K562 (cell line): ENCODE measurements around the gene IL1RAPL2. TPM values are rescaled to one million over a fixed set of nuclear protein-coding genes. Genes with fewer than 3 reads are reported as not detected.

ENCODE experiments used
- ATAC-seq: fragments of 200-7000 bp; cut with Tn5 transposase; 3 replicates; pipeline ENCODE4 v1.9.1; 2020; ENCODE audit warnings: moderate library complexity
- BruUV-seq: library from RNA; stranded (reverse); fragments of 400-500 nt; replicated peaks from 2 replicates; lab custom pipeline; 2021; lab: Mats Ljungman, UMichigan
- CTCF ChIA-PET: fragments of 300-600 bp; formaldehyde crosslinking; extraction: SDS; loops from one replicate; lab custom pipeline; 2021; ENCODE audit warnings: low intra/inter-chr PET ratio; lab: Yijun Ruan, JAX
- POLR2A ChIA-PET: fragments of 300-600, 350-650 bp; sonication (Branson Sonifier 250); formaldehyde crosslinking; extraction: SDS; loops from one replicate; lab custom pipeline; 2021; ENCODE audit warnings: antibody characterized with exemption, inconsistent platforms; lab: Yijun Ruan, JAX
- DNase-seq, 4 experiments: peaks; one replicate each; pipeline versions ENCODE4 v3.0.0 to v3.0.0-alpha.2; 2011 to 2018; ENCODE audit warnings: low spot score in 3 of 4, mixed read lengths in 3 of 4; ENCODE audit errors: extremely low read depth in 1 of 4
- FAIRE-seq: peaks from 2 replicates; lab custom pipeline; 2011; peaks lifted over from hg19 to GRCh38; lab: Jason Lieb, UNC
- H2AFZ ChIP-seq: 2 replicates; pipeline ENCODE4 v1.6.0; 2011; ENCODE audit warnings: low read depth, low read length, control low read depth, inconsistent platforms
- H3K27ac ChIP-seq: fragments of 200-600 bp; 3 replicates; pipeline ENCODE4 v1.8.0; 2011; ENCODE audit warnings: low read depth, mild to moderate bottlenecking, control low read depth, inconsistent platforms, low read length, moderate library complexity, mixed read lengths; ENCODE audit errors: extremely low read depth
- H3K27me3 ChIP-seq, 2 experiments: fragments of 300-600 bp in 1 of 2; 2 replicates in 1 of 2; 3 replicates in 1 of 2; pipeline versions ENCODE4 v1.6.0 to v1.8.0; 2011; ENCODE audit warnings: inconsistent platforms in 2 of 2, low read length in 2 of 2, mild to moderate bottlenecking in 1 of 2, mixed read lengths in 1 of 2, moderate library complexity in 1 of 2; ENCODE audit not compliant: control insufficient read depth in 2 of 2, insufficient read depth in 2 of 2
- H3K36me3 ChIP-seq: fragments of 300-600 bp; 3 replicates; pipeline ENCODE4 v1.8.0; 2011; ENCODE audit warnings: mild to moderate bottlenecking, low read length, inconsistent platforms; ENCODE audit not compliant: control insufficient read depth, insufficient read depth
- H3K4me1 ChIP-seq, 2 experiments: fragments of 200-600 bp in 1 of 2; replicated peaks in 1 of 2; 2 replicates in 1 of 2; 3 replicates in 1 of 2; pipeline versions ENCODE4 v1.5.1 to v1.8.0; 2011; ENCODE audit warnings: inconsistent platforms in 2 of 2, low read length in 2 of 2, mild to moderate bottlenecking in 1 of 2, mixed read lengths in 1 of 2, moderate library complexity in 1 of 2; ENCODE audit not compliant: control insufficient read depth in 2 of 2, insufficient read depth in 2 of 2
- H3K4me2 ChIP-seq: 2 replicates; pipeline ENCODE4 v1.6.1; 2011; ENCODE audit warnings: low read length, control low read depth, inconsistent platforms, mixed read lengths; ENCODE audit not compliant: insufficient read depth
- H3K4me3 ChIP-seq: fragments of 200-600 bp; sonication (generic), shearing (Covaris generic); 2 replicates; pipeline ENCODE4 v1.5.1; 2016; ENCODE audit warnings: control low read depth, inconsistent platforms
- H3K79me2 ChIP-seq: fragments of 200-600 bp; 3 replicates; pipeline ENCODE4 v1.8.0; 2011; ENCODE audit warnings: low read length, inconsistent platforms; ENCODE audit not compliant: control insufficient read depth, insufficient read depth
- H3K9ac ChIP-seq, 2 experiments: 2 replicates each; pipeline versions ENCODE4 v1.6.0 to v1.6.1; 2011; ENCODE audit warnings: low read depth in 2 of 2, low read length in 2 of 2, control low read depth in 1 of 2, inconsistent platforms in 1 of 2, mild to moderate bottlenecking in 1 of 2, mixed read lengths in 1 of 2; ENCODE audit not compliant: insufficient read depth in 1 of 2
- H3K9me1 ChIP-seq: one replicate; pipeline ENCODE4 v1.6.0; 2011; ENCODE audit warnings: inconsistent platforms, mild to moderate bottlenecking, low read length, moderate library complexity; ENCODE audit not compliant: control insufficient read depth, insufficient read depth
- H3K9me3 ChIP-seq: replicated peaks from 2 replicates; pipeline ENCODE4 v1.5.1; 2011; ENCODE audit warnings: low read depth, low read length, inconsistent platforms; ENCODE audit not compliant: control insufficient read depth, insufficient read depth
- H4K20me1 ChIP-seq: replicated peaks from 2 replicates; pipeline ENCODE4 v1.6.1; 2011; ENCODE audit warnings: low read length, inconsistent platforms, mixed read lengths; ENCODE audit not compliant: control insufficient read depth, insufficient read depth
- ARNT ChIP-seq, 2 experiments: fragments of 450-650 bp; IDR thresholded peaks; 2 replicates each; pipeline ENCODE4 v1.6.1; 2016; ENCODE audit warnings: mild to moderate bottlenecking in 1 of 2
- CBFA2T2 ChIP-seq: fragments of 450-650 bp; conservative IDR thresholded peaks from 2 replicates; pipeline ENCODE4 v1.6.1; 2017; ENCODE audit warnings: mild to moderate bottlenecking
- ELK3 ChIP-seq: fragments of 450-650 bp; formaldehyde crosslinking; IDR thresholded peaks from 2 replicates; pipeline ENCODE4 v1.4.0; 2020; ENCODE audit warnings: mild to moderate bottlenecking
- FOXJ3 ChIP-seq: sonication (generic); formaldehyde crosslinking; IDR thresholded peaks from 2 replicates; pipeline ENCODE4 v1.4.0; 2020; ENCODE audit warnings: mild to moderate bottlenecking, missing genetic modification reagents
- HEY1 ChIP-seq: fragments of 250-450 bp; sonication (Bioruptor Pico); IDR thresholded peaks from 2 replicates; pipeline ENCODE4 v1.5.0; 2020; ENCODE audit warnings: mild to moderate bottlenecking, moderate library complexity, borderline replicate concordance
- HNRNPUL1 ChIP-seq: fragments of 200-400 bp; formaldehyde crosslinking; IDR thresholded peaks from 2 replicates; pipeline ENCODE4 v1.6.1; 2017; ENCODE audit warnings: low read length
- MCM7 ChIP-seq, 2 experiments: fragments of 450-650 bp; IDR thresholded peaks; 2 replicates each; pipeline ENCODE4 v1.6.1; 2016 to 2018
- POLR2G ChIP-seq: fragments of 200-400 bp; formaldehyde crosslinking; IDR thresholded peaks from 2 replicates; pipeline ENCODE4 v1.6.1; 2017; ENCODE audit warnings: low read depth, mild to moderate bottlenecking, antibody characterized with exemption, low read length, moderate library complexity
- POLR2H ChIP-seq: IDR thresholded peaks from 2 replicates; pipeline ENCODE4 v1.6.1; 2016; ENCODE audit warnings: missing genetic modification characterization, low read depth, mild to moderate bottlenecking, control low read depth, missing compliant biosample characterization, moderate library complexity
- SAP30 ChIP-seq: fragments of 200-600 bp; sonication (generic); IDR thresholded peaks from 2 replicates; pipeline ENCODE4 v1.6.1; 2012; ENCODE audit warnings: borderline replicate concordance, low read depth, mild to moderate bottlenecking, moderate library complexity, low read length, control low read depth, inconsistent platforms; ENCODE audit not compliant: insufficient read depth, poor library complexity, severe bottlenecking
- SREBF1 ChIP-seq: fragments of 150-350 bp; IDR thresholded peaks from 2 replicates; pipeline ENCODE4 v1.6.1; 2014; ENCODE audit warnings: antibody characterized with exemption, low read depth, low read length, borderline replicate concordance
- TBP ChIP-seq: optimal IDR thresholded peaks from 2 replicates; pipeline ENCODE3; 2011; ENCODE audit warnings: low read depth, low read length, improper control_type of control experiment
- ZKSCAN1 ChIP-seq: fragments of 150-350 bp; IDR thresholded peaks from 2 replicates; pipeline ENCODE4 v1.6.1; 2016; ENCODE audit warnings: low read depth, low read length
- ZNF174 ChIP-seq: fragments of 250-450 bp; sonication (Bioruptor Pico); IDR thresholded peaks from 2 replicates; pipeline ENCODE4 v1.4.0; 2020; ENCODE audit warnings: mild to moderate bottlenecking
- ZNF780A ChIP-seq: fragments of 250-450 bp; sonication (Bioruptor Pico); IDR thresholded peaks from 2 replicates; pipeline ENCODE4 v1.5.0; 2021; ENCODE audit warnings: mild to moderate bottlenecking
- WGBS: fragments of 100-300 bp; shearing (Covaris generic); methylation state at CpG from one replicate; pipeline ENCODE4 v1.1.6; 2016; ENCODE audit warnings: low coverage, mixed read lengths; ENCODE audit not compliant: insufficient coverage; ENCODE audit errors: missing lambda C conversion rate; 5-methylcytosine and 5-hydroxymethylcytosine counted together
- in situ Hi-C: fragments of 300-500 bp; cut with MboI; formaldehyde crosslinking; loops from 4 replicates; pipeline ENCODE4 v1.15.0; 2018; ENCODE audit warnings: inconsistent platforms, mixed read lengths
- intact Hi-C: fragments of 100-400 bp; cut with micrococcal nuclease; formaldehyde crosslinking; loops from 2 replicates; pipeline ENCODE4 v1.14.2; 2022
- polyA plus RNA-seq, 8 experiments: library from polyadenylated mRNA; depleted of rRNA in 4 of 8; stranded (reverse) in 5 of 8; unstranded in 3 of 8; fragments of >200 nt; fragmentation: Nextera tagmentation in 2 of 8; fragmentation: Illumina TruSeq in 1 of 8; extraction: Ambion mirVana in 2 of 8; extraction: Trizol in 1 of 8; gene quantifications; 2 replicates each; pipeline versions ENCODE4 v1.2.1 to v1.2.3, GENCODE V29; 2011 to 2014; ENCODE audit warnings: inconsistent platforms in 1 of 8, missing spikeins in 1 of 8
- total RNA-seq, 7 experiments: library from RNA; depleted of rRNA in 6 of 7; stranded (reverse); fragments of >200 nt in 6 of 7; fragmentation: Illumina TruSeq in 2 of 7; extraction: Trizol in 2 of 7; gene quantifications; 2 replicates each; pipeline versions ENCODE4 v1.2.1 to v1.2.3, GENCODE V29; 2011 to 2021; ENCODE audit warnings: low replicate concordance in 1 of 7
- TF ChIP-seq, protein P1 (sequence below): fragments of 250-450 bp; sonication (Bioruptor Pico); IDR thresholded peaks from 2 replicates; pipeline ENCODE4 v1.8.0; 2021; ENCODE audit warnings: mild to moderate bottlenecking, moderate library complexity

Gene IL1RAPL2
- total and polyA plus RNA-seq, 9 of the 15 experiments (the other 6 are each of a cell fraction or from before 2014, with no cell fraction given) = not detected

DNA sequence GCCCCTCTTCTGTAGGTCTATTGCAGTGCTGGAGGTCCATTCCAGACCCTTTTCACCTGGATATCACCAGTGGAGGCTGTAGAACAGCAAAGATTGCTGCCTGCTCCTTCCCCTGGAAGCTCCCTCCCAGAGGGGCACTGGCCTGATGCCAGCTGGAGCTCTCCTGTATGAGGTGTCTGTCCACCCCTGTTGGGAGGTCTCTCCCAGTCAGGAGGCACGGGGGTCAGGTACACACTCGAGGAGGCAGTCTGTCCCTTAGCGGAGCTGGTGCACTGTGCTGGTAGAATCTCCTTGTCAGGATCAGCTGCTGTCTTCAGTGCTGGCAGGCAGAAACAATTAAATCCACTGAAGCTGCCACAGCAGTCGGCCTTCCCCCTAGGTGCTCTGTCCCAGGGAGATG is 276.6 kb downstream of the IL1RAPL2 start (continued):
- no peak for TF ChIP-seq ZNF780A (CRISPR knock-in tag)
- no peak for TF ChIP-seq ZKSCAN1
- TF ChIP-seq SREBF1 = no peak
- TF ChIP-seq SAP30 = no peak
- no peak for TF ChIP-seq ZNF174 (CRISPR knock-in tag)
- no peak for TF ChIP-seq TBP
- TF ChIP-seq, all 486 proteins: peak for 0

- no peak overlapping the region for H3K4me3 ChIP-seq
- intact Hi-C loops = no loop called here
- 0% methylated on average over 1 of the region's 1 CpG for WGBS
- ChIA-PET POLR2A (no interaction called here), CTCF (no interaction called here)
- DNase-seq (no peak), ATAC-seq (no peak), FAIRE-seq (no peak)
- in situ Hi-C loops = no loop called here
- no peaks in the 10 kb centered on the region for H3K27me3 ChIP-seq
- H3K9ac ChIP-seq = no peak overlapping the region
- H3K27ac ChIP-seq = no peak overlapping the region
- no TSS peak for BruUV-seq
- no peaks in the 10 kb centered on the region for H3K4me1 ChIP-seq
- H4K20me1 ChIP-seq = no peaks in the 10 kb centered on the region
- no peaks in the 10 kb centered on the region for H3K79me2 ChIP-seq
- no peak overlapping the region for H3K4me2 ChIP-seq
- H3K9me1 ChIP-seq = no peaks in the 10 kb centered on the region
- no peaks in the 10 kb centered on the region for H3K36me3 ChIP-seq
- no peak for TF ChIP-seq POLR2H (tag)
- TF ChIP-seq FOXJ3 = no peak
- no peak for TF ChIP-seq ARNT (IDR thresholded peaks at IDR 0.05)
- TF ChIP-seq, protein P1, sequence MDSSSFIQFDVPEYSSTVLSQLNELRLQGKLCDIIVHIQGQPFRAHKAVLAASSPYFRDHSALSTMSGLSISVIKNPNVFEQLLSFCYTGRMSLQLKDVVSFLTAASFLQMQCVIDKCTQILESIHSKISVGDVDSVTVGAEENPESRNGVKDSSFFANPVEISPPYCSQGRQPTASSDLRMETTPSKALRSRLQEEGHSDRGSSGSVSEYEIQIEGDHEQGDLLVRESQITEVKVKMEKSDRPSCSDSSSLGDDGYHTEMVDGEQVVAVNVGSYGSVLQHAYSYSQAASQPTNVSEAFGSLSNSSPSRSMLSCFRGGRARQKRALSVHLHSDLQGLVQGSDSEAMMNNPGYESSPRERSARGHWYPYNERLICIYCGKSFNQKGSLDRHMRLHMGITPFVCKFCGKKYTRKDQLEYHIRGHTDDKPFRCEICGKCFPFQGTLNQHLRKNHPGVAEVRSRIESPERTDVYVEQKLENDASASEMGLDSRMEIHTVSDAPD (CRISPR knock-in tag) = no peak
- no peak for TF ChIP-seq HNRNPUL1
- no peak for TF ChIP-seq CBFA2T2
- TF ChIP-seq HEY1 (CRISPR knock-in tag) = no peak
- TF ChIP-seq MCM7 (IDR thresholded peaks at IDR 0.05) = no peak
- TF ChIP-seq ELK3 = no peak
- TF ChIP-seq POLR2G = no peak
- H3K9me3 ChIP-seq = no peaks in the 10 kb centered on the region
- H2AFZ ChIP-seq = no peak overlapping the region
Observed at GRCh38 chrX:104852241-104852640, 286.2 kb downstream of the IL1RAPL2 start.
